Measurements from ENCODE around the gene NARS2.

NARS2 gene

DNA sequence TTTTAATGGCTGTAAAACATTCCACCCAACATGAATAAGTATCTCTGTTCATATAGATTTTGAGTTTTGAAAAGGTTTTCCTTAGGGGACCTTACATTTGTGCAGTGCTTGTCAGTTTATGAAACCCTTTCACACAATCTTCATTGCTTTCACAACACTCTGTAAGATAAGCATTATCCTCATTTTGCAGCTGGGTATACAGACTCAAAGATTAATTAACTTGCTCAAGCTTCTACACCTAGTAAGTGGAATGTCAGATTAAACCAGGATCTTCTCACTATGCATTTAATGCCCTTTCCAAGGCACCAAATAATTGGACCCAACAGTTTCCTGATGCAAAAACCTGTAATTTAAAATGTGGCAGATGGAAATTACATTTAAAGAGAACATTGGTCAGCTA lies 145.5 kb downstream of the NARS2 start:
- DNase-seq, result no peak

DNA sequence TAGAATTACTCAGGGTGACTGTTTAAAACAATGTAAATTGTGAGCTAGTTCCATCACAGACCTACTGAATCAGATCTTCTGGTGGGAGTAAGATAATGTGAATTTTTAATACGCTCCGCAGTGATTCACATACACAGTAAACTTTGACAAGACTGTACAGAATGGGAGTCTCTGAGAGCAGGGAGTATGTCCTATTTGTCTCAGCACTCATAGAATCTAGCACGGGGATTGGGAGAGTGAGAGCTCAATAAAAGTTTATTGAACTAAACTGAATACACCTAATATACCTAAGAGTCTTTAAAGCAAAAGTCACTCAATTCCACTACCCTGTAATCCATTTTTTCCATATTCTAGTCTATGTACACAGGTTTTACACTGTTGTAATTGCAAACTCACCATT lies 145.9 kb downstream of the NARS2 start:
- no peak for DNase-seq

DNA sequence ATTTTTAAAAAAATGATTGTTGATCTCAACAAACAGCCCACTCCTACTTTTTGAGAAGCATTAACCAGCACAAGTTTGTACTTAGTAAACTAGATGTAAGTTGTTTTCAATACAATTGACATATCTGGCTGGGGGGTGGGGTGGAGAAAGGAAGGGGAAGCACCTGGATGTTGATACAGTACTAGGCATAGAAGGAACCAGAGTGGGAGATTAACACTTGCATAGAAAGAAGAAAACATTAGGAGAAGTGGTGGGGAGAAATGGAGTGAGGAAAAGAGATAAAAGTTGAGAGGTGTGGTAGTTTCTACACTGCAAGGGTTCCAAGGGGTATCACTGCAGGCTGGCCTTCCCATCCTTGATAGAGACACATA lies 146.4 kb downstream of the NARS2 start:
- no peak for DNase-seq

DNA sequence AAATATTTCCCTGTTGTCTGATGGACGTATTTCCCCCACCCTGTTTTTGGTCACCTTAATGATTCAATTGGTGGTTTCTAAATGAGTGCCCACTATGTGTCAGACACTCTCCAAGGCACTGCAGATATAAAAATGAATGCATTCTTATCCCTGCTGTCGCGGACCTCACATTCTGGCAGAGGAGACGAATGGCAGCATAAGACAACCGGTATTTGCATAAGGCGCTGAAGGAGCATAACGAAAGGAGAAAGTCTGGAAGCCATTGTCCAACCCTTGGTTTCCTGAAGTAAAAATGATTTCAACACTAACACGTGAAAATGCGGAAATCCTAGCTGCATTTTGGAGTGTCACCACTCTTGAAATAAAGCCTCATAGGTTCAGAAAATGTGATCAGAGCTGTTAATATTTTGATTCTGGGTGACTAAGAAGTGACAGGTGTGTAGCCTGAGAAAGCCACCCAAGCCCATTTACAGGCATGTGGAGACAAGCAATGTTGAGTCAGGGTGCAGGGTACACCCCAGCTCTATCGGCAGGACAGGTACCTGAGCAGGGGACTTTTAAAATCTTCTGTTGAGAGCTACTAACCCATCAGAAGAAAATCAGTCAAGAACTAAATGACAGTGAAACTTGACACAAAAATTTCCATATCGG lies 146.9 kb downstream of the NARS2 start:
- no peak for DNase-seq

DNA sequence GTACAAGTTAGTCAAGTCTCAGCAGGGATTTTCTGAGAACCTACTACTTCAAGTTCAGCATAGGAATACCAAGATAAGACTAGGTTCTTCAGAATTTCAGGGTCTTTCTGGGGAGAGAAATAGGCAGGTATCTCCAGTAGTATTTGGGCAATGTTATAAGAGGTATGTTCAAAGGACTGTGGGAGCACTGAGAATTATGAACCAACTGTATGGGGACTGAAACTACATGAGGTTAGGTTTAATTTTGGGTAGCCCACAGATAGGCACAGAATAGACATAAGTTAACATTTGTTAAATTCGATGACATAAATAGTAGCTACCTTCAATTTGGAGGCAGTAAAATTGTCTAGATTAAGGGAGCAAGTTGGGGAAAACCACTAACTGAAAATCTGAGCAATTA lies 147.8 kb downstream of the NARS2 start:
- no peak for DNase-seq

DNA sequence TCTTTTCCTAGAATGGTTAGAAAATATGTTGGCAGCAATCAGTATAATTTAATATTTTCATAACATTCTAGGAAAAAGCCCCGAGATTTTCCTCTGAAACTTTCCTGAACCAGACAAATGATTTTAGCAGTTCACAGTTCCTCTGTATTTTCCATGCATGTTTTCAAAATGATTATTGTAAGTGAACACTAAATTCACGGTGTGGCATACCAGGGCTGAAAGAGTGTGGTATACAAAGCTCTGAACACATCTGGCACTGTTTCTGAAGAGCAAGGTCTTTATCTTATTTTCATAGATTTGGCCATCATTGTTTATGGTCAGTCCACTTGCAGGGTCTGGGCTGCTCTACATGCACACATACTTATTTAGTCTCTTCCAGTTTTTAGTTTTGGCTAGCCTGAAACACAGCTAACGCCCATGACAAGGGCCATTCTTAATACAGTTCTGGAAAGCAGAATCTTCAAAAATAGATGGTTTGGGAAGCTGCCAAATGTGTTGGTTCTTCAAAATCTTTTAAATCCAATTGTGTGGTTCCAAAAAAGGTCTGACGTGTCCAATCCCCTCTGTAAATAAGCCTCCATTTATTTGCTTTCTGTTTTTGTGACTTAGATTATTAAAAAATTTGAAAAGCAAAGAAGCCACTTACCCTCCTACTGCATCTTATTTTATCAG lies 149.1 kb downstream of the NARS2 start:
- DNase-seq, result no peak

DNA sequence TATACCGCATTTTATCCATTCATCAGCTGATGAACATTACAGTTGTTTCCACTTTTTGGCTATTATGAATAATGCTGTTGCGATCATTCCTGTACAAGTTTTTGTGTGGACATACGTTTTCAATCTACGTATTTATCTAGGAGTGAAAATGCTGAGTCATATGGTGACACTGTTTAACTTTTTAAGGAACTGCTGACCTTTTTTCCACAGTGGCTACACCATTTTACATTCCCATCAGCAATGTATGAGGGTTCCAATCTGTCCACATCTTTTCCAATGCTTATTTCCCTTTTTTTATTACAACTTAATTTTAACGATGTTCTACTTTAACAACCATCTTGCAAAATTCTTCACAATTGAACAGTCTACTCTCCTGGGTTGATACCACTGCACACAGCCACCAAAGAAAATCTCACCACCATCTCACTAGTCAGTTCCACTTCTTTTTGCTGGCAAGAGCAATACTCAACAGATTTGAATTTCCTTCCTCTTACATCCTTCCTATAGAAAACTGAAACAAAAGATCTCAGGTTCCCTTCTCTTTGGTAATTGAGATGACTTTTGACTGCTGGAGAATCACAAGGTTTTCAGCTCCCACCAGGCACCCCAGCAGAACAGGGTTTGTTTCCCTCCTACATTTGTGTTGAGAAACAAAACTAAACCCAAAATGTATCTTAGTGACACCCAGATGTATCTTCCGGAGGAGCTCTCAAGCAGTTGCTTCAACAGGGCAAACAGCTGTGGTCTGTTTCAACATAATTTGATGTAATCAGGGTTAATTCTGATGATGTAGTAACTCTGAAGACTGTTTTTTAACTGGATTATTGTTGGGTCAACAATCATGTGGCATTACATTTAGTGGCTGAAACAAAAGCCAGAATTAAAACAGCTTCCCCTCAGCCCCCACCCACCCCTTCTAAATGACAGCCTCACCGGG lies 150.1 kb downstream of the NARS2 start:
- DNase-seq, result no peak

DNA sequence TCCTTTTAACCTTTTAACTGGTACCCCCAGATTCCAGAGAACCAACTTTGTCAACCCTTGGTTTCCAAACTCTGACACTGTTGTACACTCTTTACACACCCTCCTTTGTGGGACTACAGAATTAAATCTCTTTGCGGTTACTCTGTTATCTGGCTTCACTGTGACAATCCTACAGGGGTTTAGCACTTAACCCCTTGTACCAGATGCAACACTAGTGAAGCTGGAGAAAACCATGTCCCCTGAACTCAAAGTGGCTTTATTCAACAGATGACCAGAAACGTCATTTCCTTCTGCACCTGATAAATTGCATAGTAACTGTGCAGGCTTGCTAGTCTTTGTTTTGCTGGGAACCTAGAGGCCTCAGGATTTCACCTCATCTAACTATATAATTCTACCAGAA lies 151.4 kb downstream of the NARS2 start:
- no peak for DNase-seq

DNA sequence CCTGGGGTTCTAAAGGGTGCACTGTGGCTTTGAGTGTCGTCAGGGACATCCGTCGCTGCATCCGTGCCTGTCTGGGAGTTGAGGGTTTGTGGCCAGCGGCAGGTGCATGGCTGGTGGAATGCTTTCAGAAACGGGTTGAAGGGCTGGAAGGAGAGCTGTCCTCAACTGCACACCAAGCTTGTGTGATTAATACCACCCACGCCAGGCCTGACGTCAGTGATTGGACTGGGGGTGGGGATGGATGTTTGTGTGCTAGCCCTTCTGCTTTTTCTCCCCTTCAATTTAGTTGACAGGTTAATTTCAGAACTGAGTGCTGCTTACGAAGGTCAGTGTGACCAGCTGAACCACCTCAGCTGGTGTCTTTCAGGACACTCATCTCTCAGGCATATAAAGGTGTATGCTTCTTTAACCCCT lies 153.9 kb downstream of the NARS2 start:
- DNase-seq, result no peak

DNA sequence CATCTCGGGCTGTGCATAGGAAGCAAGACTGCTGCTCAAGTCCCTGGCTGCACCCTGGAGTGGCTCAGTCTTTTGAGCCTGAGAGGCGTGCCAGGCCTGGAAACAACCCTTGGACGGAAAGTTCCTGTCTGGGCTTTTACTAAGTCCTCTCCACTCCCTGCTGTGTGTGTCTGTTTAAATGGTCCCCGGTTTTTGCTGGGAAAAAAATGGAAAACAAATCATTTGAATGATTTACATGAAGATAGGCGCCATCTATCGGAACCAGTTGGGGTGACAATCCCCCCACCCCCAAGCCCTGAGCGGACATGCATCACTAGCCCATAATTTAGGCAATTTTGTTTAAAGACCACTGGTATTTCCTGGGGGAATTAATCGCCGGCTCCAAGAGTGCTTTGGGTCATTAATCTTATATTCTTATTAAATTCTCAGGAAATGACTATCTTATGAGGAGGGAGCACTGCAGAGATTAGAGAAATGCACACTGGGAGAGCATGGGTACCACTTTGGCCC lies 154.4 kb downstream of the NARS2 start:
- DNase-seq, result no peak

DNA sequence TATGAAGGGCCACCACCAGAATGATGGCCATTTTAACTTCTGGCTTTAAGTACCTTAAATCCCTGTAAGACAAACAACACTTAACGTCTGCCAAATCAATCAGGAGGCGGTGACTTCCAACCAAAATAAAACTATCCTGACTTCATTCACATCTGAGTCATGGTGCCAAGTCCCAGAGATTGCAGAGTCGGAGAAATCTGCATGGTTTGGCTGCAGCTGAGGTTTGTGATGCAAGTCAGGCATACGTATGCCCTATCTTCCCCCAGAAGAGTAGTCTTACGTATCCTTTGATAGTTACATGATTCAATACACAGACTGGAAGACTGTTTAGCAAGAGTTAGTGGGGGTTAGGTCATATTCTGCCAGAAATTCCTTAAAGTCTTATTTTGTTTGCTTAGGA lies 155.3 kb downstream of the NARS2 start:
- DNase-seq, result no peak

DNA sequence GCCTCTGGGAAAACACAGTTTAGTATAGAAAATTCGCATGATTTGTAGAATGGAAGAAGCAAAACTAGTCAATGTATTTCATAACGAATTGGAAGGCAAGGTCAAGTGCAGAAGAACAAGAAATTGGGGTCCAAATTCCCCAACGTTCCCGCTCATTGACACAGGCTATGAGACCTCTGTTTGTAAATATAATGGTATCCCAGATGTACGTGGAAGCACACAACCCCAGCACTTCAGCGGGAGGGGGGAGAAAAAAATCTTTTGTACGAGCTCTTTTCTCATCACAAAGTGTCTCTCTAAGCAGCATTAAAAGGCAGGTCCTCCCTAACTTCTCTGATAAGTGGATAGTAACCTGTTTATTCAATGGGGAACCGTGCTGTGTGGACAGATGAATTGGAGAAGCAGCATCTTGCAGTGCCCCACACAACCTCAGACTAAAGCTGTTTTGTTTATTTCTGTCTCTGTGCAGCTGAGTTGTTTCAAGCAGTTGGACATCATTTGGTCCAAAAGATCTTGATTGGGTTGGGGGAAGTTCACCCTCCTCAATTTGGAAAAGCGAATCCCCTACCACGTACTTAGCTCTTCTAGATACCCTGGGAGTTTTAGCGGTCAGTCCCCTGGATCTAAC lies 156.0 kb downstream of the NARS2 start:
- DNase-seq, result no peak

DNA sequence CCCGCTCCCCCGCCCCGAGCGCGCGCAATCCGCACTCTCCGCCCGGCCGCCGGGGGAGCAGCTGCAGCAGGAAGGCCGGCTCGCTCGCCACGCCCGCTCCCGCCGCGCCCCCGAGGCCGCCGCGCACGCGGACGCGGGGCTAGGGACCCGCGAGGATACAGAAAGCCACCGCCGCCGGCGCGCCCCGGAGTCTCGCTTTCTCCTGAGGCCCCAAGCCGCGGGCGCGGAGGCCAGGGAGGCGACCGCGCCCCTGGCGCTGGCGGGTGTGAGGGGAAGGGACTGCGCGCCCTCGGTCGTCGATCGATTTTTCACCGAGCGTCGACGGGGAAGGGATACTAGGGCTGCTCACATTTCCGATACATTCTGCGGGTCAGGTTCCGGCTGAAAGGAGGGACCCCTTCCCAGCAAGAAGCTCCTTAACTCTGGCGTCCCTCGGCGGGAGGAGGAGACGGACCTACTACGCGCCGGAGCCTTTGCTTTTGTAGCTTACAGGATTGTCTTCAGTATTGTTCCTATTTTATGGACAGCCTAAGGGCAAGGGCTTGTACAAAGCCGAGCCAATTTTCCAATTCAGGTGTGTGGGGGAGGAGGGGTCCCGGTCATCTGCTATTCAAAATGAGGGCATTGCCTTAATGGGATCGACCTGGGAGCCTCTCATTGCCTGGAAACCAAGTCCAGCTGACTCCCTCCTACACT lies 156.6 kb downstream of the NARS2 start:
- no peak for DNase-seq

DNA sequence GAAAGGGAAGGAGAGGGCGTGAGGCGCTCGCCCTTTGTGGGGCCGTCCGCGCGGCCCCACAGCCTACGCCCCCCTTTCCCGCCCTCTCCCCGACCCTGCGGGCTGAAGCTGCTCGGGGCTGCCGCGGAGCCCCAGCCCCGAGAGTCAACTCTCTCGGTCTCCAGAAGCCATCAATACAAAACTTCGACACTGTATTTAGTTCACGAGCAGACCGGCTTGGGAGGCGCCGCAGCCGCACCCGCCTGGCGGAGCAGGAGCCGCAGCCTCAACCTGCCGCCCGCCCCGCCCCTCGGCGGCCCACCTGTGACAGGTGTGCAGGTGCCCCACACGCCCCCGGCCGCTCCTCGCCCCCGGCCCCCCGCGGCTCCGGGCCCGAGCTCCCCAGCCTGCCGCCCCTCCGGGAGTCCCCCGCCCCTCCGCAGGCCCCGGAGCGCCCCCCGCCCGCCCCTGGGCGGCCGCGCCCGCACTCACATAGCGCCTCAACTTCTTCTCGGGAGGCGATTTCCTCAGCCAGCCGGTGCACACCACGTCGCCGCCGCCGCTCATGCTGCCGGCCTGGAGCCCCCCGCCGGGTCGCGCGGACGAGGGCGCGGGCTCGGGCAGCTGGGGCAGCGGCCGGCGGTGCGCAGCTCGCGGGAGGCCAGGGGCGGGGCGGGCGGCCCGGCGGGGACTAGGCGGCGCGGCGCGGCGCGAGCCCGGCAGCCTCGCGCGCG lies 157.3 kb downstream of the NARS2 start, which contains the start of gene GAB2:
Gene GAB2, minus strand, starts transcription at position 646 of the 713 bp plus-strand sequence. Its CDS starts 100 bp downstream, at position 546.
- no peak for DNase-seq

DNA sequence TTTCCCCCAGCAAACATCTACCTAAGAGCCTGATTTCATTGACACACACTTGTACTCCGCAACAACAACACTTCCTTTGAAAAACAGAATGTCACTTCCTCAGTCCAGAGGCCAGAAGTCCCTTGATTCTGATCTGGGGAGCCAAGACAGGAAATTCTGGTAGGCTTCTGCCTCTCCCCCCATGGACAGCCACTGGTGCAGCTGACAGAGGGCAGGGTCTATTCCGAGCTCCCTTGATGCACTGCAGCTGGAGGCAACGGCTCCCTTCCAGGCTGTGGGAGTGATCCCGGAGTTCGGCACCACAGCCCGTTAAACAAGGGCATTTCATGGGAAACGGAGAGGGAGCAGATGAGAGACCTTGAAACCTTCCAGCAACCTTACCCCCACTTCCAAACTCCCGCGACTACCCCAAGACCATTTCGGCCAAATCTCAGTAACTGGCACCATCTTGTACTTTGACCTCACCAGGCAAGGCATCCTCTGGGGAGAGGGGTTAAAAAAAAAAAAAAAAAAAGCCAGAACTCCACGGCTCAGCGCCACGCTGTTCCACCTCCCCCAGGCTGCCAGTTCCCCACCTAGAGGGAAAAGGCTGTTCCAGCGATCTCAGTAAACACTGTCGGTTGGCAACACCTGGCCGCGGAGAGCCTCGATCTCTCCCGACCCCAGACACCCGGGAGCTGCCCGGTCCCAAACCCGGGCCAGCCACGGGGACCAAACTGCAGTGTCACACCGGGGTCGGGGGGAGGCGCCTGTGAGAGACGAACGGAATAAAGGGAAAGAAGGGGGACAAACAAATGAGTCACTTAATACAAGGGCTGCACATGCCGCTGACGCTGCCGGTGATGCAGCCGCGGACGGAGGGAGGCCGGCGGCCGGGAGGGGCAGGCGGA lies 158.1 kb downstream of the NARS2 start:
- DNase-seq, result peak; percentile 31

DNA sequence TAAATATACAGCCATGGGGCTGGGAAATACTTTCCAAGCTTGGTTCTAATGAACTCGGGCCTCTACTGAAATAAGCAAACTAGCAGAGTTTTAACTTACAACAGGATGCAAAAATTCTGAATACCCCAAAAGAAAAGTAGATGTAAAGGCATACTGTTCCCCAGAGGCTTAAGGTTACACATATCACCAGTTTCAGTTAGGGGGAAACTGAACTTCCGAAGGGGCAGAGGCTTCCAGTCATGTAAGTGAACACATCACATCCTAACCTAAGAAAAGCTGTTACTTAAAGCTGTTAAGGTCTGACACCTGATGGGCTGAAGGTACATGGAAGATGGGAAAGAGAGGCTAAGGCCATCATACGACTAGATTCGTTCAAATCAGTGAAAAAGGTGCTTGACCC lies 159.3 kb downstream of the NARS2 start:
- no peak for DNase-seq

DNA sequence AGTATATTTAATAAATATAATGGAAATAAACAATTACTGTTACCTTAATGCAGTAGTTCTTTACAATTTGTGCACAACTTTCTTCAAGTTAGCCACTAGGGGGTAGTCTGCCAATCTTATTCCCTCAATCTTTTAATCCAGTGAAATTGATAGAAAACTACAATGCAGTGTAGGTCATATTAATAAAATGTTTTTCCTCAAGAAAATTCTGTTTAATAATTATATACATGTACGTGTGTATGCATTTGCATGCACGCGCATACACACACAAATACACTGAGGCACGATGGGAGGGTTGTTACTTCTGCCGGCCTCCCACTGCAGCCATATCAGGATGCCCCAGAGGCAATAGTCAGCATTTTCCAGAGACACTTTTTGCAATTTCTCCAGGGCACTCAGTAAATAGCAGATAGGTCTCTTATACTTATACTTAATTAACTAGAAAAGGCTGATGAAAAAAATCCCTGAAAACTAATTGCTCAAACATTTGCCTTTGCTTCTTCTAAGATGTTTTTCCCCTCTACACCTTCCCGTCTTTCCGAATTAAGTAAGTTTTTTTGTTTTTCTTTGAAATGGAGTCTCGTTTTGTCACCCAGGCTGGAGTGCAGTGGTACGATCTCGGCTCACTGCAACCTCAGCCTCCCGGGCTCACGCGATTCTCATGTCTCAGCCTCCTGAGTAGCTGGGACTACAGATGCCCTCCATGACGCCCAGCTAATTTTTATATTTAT lies 160.2 kb downstream of the NARS2 start:
- DNase-seq, result no peak

DNA sequence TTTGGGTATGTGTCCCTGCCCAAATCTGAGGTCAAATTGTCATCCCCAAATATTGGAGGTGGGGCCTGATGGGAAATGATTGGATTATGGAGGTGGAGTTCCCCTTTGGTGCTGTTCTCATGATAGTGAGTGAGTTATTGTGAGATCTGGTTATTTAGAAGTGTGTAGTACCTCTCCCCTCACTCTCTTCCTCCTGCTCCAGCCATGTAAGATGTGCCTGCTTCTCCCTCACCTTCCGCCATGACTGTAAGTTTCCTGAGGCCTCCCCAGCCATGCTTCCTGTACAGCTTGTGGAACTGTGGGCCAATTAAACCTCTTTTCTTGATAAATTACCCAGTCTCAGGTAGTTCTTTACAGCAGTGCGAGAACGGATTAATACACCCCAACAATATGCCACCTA lies 166.0 kb downstream of the NARS2 start:
- no peak for DNase-seq

DNA sequence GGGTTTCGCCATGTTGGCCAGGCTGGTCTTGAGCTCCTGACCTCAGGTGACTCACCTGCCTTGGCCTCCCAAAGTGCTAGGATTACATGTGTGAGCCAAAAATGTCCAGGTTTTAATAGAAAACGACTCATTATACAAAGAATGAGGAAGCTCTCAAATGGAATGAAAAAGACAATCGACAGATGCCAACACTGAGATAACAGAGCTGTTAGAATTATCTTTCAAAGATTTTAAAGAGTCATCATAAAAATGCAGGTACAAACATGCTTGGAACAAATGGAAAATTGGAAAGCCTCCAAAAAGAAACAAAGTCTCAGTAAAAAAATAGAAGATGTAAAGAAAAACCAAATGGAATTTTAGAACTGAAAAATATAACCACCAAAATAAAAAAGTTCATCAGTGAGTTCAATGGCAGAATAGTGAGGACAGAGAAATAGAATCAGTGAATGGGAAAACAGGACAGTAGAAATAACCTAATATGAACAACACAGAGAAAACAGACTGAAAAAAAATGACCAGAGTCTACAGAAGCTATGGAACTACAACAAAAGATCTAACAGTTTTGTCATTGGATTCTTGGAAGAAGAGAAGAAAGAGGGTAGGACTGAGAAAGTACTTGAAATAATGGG lies 168.0 kb downstream of the NARS2 start:
- DNase-seq, result no peak

All from NCI-H1436 treated with DMSO at 0.1 percent for 48 hours (cell line).